ENCODE measurements around the gene METTL3.
A peak's percentile ranks its signal among the peaks of the same experiment; 100 is the strongest.

Gene METTL3

DNA sequence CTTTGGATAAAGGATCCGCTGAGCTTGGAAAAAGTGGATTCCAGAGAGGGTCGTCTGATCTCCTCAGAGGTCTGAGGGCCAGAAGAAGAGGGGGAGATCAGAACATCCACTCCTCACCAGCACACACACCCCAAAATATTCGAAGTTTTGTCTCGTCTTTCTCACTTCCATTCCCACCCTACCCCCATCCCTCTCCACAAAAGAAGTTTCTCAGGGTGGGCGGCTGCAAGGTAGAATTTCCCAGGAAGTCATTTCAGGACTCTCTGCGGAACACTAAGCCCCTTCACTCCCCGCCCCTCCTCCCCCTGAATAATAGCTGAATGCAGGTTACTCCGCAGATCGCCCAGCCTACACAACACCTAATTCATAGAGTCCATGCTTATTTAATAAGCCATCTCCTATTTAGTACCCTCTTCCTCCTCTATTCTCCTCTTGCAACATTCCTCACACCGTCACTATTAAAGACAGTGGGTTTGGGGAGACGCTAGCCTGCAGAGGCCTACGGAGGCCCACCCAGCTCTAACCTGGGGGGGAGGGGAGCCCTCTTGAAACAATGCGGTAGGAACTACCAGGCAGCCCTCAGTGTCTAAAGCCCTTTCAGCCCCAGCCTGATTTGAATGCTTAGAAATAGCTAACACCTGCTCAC, 15.7 kb upstream of the METTL3 start:
- DNase-seq: no peak

DNA sequence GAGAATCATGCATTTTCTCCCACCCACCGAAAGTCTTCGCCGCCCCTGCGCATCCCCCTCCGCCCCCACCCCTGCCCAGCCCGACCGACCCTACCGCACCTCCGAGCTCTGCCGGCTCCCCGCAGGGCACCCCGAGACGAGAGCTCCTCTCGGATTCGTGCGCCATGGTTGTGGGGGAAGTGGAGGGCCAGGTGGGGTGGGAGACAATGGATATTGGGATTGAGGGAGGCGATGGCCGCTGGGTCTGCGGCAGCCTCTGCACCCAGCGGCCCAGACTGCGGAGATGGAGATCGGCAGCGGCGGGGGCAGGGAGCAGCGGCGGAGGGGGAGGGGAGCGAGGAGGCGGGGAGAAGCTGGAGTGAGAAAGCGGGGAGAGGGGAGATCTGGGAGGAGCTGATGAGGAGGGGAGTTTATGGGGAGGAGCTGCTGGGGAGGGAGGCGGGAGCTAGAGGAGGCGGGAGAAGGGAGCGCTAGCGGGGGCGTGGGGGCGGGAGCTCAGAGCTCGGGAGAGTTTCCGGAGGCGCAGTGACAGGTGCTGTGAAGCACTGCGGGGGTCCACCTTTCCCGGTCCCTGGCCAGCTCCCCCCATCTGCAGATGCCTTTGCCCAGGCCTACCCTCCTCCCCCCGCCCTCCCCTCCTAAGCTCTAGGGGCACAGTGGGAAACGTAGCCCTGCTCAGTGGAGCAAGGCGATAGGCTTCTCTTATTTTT, 15.0 kb upstream of the METTL3 start, which contains the start of gene SALL2:
Gene SALL2 (minus strand): TSS at position 385 of the 710 bp plus-strand sequence. CDS start 219 bp downstream, at position 166.
- no peak for DNase-seq

DNA sequence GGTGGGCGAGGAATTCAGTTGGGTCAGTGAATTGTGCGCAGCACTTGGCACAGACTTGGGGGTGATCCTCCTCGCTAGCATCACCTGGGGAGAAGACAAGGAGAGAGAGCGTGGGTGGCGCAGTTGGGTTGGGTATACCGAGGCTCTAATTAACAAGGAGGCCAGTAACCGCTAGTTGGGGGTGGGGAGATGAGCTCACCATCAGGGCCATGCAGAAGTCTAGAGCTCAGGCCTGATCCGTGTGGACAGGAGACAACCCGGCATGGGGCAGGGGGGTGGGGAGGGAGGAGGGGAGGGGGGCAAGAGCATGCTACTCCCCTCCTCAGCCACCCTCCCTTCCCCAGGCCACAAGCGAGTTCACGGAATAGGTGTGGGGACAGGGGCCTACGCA, 14.4 kb upstream of the METTL3 start:
- DNase-seq: no peak

DNA sequence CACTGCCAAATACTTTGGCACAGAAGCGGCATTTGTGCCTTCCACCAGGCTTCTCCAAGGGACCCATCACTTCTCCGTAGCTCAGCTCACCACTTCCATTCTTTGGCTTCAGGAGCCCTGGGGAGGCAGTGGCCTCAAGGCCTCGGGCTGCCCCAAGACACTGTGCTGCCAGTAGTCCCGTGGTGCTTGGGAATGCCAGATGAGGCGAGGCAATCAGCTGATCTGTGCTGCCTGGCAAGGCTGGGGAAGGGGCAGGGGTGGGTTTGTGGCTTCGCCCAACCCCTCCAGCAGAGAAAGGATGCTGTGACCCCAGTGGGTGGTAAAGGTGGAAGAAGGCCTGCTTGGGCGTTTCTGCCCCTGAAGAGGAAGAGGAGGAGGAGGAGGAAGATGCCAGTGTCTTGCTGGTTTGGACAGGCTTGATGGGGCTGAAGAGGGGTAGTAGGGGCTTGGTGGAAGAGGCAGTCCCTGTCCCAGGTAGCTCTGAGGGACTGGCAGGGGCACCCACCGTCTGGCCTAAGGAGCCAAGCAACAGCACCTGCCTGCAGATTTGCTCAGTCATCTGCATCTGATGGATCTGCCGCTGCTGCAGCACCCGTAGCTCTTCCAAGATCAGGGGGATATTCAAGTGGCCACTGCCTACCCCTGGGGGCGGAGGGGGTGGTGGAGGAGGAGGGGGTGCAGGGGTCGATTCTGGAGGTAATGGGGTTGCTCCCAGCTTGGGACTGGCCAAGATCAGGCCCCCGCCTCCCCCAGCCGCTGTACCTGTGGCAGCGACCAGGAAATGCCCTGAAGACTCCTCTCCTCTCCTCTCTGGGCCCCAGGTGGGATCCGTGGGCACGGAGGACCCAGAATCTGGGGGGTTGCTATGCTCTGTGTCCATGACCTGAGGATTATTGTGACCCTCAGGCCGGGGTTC, 13.7 kb upstream of the METTL3 start:
- no peak for DNase-seq

DNA sequence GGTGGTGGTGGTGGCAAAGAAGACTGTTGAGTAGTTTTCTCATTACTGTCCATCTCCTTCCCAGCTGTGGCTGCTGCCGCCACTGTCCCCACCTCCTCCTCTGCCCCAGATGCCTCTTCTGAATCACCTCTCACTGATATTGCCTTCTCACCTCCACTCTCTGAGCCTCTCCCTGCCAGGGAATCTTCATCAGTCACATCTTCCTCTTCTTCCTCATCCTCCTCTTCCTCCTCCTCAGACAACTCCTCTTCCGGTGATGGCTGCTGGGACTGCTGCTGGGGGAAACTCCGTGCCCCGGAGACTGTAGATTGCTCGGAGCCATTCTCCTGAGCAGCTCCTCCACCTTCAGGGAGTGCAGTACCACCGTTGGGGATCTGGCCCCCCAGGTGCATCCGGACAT, 12.1 kb upstream of the METTL3 start:
- DNase-seq: no peak

DNA sequence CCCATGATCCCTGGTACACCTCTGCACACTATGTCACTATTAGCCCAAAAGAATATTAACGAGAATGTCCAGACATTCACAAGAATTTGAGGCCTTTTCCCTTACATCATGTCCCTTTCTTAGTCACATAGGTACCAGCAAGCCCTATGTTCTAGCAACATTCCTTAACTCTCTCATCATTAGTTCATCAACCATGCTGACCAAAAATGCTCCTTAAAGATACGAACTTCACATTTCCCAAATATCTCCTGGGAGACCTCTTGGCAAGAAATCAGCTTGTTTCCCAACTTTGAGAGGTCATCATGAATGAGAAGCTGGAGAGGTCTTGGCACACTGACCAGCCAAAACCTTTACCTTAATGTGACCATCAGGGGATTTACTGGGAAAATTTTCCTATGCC, 10.4 kb upstream of the METTL3 start:
- DNase-seq: no peak

DNA sequence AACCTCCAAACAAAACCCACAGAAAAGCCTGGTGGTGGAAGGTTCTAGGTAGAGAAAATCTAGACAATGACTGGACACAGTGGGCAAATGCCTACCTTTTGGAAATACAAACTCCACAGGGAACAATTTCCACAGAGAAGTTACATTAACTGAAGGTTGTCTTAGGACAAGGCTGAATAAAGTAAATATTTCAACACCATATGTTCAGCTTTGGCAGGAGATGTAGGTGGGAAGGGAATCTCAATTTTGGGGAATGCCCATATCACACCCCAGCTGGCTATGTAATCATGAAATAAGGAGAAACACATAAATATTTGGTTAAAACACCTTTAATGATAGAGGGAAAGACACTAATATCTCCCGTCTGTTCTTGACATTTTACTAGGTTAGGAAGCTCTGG, 9.6 kb upstream of the METTL3 start:
- DNase-seq: no peak

DNA sequence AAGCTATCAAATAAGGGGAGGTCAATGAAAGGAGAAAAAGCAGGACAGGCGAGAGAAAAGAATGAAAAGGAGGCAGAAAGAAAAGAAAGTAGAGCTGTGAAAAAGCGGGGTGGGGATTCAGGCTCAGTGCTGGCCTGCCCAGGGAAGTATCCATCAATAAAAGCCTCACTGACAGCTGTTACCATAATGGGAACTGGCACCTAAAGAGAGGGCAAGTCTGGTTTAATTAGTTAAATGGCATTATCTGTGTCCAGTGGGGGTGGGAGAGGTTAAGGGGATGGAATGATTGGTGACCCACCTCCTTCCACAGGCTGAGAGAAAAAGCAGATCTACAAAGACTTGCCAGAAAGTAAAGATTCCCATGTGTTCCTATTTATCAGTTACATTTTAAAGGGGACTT, 7.6 kb upstream of the METTL3 start:
- no peak for DNase-seq

DNA sequence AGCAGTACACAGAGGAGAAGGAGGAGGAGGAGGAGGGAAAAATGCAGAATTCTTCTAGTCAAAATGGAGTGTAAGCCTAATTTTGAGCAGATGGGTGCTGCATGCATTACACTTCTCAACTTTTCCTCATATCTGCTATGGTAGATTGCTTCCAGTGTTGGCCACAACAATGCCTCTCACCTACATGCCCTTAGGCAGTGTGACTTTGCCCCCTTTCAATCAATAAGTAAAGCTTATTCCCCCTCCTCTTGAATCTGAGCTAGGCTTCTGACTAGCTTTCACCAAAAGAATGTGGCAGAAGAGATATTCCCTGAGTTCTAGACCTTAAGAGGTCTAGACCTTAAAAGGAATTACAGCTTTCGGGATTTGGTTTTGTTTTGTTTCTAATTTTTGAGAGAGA, 3.2 kb upstream of the METTL3 start:
- DNase-seq: no peak

DNA sequence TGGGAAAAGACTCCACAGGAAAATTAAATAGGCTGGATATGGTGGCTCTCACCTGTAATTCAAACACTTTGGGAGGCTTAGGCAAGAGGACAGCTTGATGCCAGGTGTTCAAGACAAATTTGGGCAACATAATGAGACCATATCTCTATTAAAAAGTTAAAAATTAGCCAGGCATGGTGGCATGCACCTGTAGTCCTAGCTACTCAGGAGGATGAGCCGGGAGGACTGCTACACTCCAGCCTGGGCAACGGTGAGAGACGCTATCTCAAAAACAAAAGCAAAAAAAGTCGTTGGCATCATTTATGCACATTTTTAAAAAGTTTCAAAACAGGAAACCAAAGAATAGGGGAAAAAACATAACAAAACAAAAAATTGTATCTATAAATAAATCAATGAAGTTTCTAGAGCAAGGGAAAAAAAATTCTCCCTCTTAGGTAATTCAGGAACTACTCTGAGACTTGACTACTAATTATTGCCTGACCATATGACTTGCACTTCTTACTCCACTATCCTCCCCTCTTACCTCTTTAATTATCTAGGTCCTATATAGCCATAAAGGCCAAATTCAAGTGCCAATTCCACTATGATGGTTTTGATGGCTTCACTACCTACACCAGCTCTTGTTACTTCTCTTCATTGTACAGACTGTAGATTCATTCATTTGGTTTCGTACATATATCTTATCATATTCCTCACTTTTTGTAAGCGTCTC, 1.6 kb downstream of the METTL3 start:
- DNase-seq: no peak

DNA sequence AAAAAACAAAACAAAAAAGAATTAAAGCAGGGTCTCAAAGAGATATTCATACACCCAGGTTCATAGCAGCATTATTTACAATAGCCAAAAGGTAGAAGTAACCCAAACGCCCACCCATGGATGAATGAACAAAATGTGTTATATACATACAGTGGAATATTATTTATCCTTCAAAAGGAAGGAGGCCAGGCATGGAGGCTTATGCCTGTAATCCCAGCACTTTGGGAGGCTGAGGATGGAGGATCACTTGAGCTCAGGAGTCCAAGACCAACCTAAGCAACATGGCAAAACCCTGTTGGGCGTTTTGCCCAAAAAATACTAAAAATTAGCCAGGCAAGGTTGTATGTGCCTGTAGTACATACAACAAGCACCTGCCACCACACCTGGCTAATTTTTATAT, 4.6 kb downstream of the METTL3 start:
- DNase-seq: no peak

DNA sequence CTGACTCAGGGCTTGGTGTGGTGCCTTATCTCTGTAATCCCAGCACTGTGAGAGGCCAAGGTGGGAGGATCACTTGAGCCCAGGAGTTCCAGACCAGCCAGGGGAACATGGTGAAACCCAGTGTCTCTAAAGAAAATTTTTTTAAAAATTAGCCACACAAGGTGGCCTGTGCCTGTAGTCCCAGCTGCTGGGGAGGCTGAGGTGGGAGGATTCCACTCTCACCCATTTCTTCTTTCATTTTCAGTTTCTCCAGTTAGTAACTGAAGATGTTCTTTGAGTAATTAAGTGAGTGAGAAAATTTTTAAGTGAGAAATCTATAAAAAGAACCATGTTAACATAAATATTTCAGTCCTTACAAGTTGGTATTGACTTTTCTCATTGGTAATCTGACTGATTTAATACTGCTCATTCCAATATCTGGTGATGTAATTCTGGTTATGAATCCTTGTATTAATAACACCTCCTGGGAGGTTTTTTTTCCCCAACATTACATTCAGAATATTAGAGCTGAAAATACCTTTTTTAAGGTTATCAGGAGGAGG, 6.1 kb downstream of the METTL3 start:
- no peak for DNase-seq

DNA sequence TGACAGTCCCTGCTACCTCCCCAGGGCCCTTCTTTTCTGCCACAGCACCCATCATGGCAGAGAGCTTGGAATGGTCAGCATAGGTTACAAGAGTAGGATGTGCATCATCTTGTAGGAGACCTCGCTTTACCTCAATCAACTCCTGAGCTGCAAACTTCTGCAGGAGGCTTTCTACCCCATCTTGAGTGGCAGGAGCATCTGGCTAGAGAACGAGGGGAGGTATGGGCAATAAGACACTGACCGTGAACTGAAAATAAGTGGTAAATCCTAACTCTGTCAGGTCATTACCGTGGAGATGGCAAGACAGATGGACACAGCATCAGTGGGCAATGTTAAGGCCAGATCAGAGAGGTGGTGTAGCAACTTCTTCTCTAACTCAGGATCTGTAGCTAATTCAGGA, 7.8 kb downstream of the METTL3 start:
- no peak for DNase-seq

DNA sequence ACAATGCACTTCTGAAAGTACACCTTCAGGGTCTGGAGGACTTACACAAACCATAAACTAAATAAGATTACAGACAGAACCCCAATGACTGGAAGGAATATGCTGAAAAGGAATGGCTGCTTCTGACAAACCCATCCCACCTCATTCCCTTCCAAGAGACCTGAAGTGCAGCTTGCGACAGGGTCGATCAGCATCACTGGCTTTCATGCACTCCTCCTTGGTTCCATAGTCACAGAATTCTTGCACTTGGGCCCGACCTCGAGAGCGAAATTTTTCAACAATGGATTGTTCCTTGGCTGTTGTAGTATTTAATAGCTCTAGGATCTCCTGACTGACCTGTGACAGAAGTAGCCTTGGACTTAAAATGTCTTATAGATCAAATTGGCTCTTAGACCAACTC, 9.6 kb downstream of the METTL3 start:
- DNase-seq: no peak

DNA sequence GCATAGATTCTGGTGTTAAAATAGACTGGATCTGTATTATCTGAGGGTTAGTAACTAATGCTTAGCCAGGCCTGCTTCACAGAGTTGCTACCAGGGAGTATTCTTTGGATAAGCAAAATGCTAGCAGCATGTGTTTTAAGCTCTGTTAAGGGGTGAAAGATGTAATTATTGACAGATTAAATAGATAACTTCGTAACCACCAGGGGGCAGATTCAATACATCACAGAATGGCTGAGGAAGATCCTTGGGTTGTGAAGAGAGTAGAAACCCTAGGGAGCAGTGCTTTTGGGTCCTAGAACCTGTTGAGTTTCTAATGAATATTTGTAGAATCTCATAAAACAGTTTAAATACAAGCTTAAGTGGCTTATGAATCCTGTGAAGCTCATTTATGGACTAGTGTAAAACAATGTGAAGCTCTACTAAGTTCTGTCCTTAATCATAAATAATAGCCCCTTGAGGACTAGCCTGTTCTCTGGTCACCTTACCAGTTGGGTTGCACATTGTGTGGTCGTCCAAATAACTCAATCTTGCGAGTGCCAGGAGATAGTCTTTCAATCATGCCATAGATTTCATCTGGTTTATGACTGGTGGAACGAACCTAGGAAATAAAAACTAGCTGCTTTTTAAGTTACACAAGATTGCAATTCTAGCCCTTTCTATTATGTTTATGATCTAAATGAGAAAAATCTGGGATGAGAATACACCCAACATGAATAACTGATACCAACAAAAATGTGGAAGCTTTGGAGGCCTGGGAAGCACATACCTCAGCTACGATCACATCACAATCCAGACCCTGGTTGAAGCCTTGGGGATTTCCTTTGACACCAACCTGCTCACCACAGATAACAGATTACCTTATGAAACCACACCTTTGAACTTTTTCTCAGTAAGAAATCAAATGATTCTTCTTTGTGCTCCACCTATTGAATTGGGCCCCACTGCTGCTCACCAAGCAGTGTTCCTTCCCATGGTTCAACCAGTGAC, 12.3 kb downstream of the METTL3 start:
- no peak for DNase-seq

DNA sequence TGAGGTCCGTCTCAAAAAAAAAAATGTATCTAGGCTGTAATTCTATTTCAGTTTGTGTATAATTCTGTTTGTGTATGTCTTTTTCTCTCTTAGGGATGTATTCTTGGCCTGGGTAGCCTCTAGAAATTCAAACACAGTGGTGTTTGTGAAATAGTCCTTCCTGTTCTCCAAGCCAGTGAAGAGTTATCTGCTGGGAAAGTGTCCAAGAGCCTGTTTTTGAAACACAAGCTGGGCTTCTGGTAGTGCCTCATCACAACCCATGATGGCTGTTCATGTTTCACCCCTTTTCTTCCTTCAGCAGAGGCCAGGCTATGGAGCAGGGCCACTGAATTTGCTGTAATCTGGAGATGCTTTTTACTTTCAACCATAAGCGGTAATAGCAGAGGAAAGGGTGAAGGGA, 14.7 kb downstream of the METTL3 start:
- DNase-seq: no peak

DNA sequence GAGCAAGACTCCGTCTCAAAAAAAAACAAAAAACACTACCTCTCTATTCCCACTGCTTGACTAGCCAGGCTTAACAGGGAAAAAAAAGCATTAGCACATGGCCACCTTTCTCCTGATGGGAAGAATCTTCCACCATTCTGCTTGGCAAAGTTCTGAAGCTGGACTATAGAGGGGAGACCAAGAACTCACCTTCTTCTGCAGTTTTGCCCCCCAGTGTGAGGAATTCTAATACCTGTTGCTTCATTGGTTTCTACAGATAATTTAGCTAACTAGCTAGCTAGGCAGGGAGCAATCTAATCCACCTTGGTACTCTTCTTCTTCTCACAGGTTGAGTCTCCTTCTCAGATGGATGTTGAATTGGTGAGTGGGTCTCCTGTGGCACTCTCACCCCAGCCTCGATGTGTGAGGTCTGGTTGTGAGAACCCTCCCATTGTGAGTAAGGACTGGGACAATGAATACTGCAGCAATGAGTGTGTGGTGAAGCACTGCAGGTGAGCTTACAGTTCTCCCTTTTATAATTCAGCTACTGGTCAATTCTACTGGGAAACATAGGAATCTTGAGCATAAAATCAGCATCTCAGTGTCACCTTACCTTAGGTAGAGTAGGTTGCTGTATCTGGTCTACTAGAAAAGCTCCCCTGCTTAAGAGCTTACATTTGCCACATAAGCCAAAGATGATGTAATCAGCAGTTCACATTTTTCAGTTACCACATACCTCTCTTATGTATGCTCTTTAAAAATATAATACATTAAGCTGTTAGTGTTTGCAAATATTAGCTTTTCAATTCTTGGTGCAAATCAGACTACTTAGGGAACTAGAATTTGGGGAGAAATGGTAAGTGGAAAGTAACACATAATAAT, 16.0 kb downstream of the METTL3 start:
- DNase-seq: no peak

DNA sequence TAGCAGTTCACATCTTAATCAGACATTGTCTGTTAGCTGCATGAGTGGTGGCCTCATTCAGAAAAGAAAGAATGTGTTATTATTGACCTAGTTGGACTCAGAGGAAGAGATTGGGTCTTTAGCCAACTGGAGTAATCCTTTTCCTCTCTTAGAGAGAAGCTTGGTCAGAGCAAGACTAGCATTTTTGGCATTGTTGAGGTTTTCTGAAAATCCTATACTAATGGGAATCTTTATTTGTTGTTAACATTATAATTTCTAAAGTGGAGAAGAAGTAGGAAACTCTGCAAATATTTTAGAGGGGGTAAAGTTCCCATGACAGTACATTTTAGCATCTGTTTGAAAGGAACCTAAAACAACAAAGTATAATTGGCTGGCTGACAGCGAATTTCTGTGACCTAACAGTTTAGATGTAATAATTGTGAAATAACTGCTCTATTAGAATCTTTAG, 24.5 kb downstream of the METTL3 start:
- no peak for DNase-seq

DNA sequence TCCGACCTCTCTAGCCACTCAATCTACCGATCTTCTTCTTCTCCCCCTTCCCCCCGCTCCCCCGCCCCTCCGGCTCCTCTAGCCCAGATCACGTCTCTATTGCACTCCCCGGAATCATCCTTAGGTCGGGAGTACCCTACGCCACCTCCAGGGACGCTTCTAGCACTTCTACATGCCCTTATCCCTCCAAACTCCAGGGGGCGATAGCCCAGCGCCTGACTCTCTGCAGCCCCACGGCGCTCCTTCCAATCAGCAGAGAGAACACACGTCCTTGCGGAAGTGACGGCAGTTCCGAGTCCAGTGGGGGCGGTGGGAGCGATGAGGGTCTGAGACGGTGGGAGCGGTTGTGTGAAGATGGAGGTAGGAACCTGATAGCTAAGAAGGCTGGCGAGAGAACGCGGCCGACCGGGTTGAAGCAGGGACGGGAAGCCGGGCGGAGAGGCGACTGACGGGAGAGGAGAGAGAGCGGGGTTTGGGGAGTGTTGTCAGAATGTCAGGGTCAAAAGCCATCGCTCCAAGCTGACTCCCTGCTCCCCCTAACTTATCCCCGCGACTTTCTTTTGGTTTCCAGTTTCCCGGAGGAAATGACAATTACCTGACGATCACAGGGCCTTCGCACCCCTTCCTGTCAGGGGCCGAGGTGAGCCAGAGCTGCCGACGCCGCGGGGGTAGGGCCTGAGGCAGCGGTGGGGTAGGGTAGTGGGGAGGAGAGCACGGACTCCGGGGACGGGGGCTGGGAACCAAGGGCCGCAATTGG, 34.0 kb downstream of the METTL3 start, which contains the start of the genes RAB2B and TOX4:
Gene RAB2B (minus strand): TSS at position 35 of the 757 bp plus-strand sequence. CDS start 87 bp downstream, outside the sequence.
Gene TOX4 (plus strand): TSS at position 271 of the 757 bp plus-strand sequence. CDS start 84 bp downstream, at position 355.
- DNase-seq: peak; percentile 41
